ENCODE data around the gene CFAP47. TPM values are rescaled to one million over a fixed set of nuclear protein-coding genes. Genes with fewer than 3 reads are reported as not detected.

CFAP47 gene
- total RNA-seq, 1 donor: 0.10 TPM

- Histone ChIP-seq H3K27me3 (ENCODE audit: insufficient read depth, low read length) (no peaks in the 10 kb centered on the region), H3K9me3 (ENCODE audit: low read depth, low read length) (peaks cover 5% of the 10 kb centered on the region), H3K4me1 (ENCODE audit: insufficient read depth, low read length) (no peaks in the 10 kb centered on the region), H3K4me3 (ENCODE audit: low read length) (no peak overlapping the region)
Measured at GRCh38 chrX:36364262-36364661, 444.7 kb downstream of the CFAP47 start.

GRCh38 chrX:36383495-36383894 is 464.0 kb downstream of the CFAP47 start:
- Histone ChIP-seq H3K27me3 (ENCODE audit: insufficient read depth, low read length) (no peaks in the 10 kb centered on the region), H3K9me3 (ENCODE audit: low read depth, low read length) (no peaks in the 10 kb centered on the region), H3K4me3 (ENCODE audit: low read length) (no peak overlapping the region), H3K4me1 (ENCODE audit: insufficient read depth, low read length) (no peaks in the 10 kb centered on the region)

- H3K9me3 ChIP-seq (ENCODE audit: low read depth, low read length): no peaks in the 10 kb centered on the region
- no peaks in the 10 kb centered on the region for H3K27me3 ChIP-seq (ENCODE audit: insufficient read depth, low read length)
- no peak overlapping the region for H3K4me3 ChIP-seq (ENCODE audit: low read length)
- no peaks in the 10 kb centered on the region for H3K4me1 ChIP-seq (ENCODE audit: insufficient read depth, low read length)
Measured at GRCh38 chrX:36388901-36389300, 469.4 kb downstream of the CFAP47 start.

GRCh38 chrX:36401774-36402173 is 482.2 kb downstream of the CFAP47 start:
- no peak overlapping the region for H3K4me3 ChIP-seq (ENCODE audit: low read length)
- no peaks in the 10 kb centered on the region for H3K9me3 ChIP-seq (ENCODE audit: low read depth, low read length)
- no peaks in the 10 kb centered on the region for H3K4me1 ChIP-seq (ENCODE audit: insufficient read depth, low read length)
- no peaks in the 10 kb centered on the region for H3K27me3 ChIP-seq (ENCODE audit: insufficient read depth, low read length)

GRCh38 chrX:36407836-36408235 is 488.3 kb downstream of the CFAP47 start:
- no peaks in the 10 kb centered on the region for H3K27me3 ChIP-seq (ENCODE audit: insufficient read depth, low read length)
- no peak overlapping the region for H3K4me3 ChIP-seq (ENCODE audit: low read length)
- no peaks in the 10 kb centered on the region for H3K4me1 ChIP-seq (ENCODE audit: insufficient read depth, low read length)
- no peaks in the 10 kb centered on the region for H3K9me3 ChIP-seq (ENCODE audit: low read depth, low read length)

- Histone ChIP-seq H3K9me3 (ENCODE audit: low read depth, low read length) (no peaks in the 10 kb centered on the region), H3K27me3 (ENCODE audit: insufficient read depth, low read length) (no peaks in the 10 kb centered on the region), H3K4me1 (ENCODE audit: insufficient read depth, low read length) (no peaks in the 10 kb centered on the region), H3K4me3 (ENCODE audit: low read length) (no peak overlapping the region)
Measured at GRCh38 chrX:36414056-36414455, 494.5 kb downstream of the CFAP47 start.

- Histone ChIP-seq H3K4me3 (ENCODE audit: low read length) (no peak overlapping the region), H3K27me3 (ENCODE audit: insufficient read depth, low read length) (no peaks in the 10 kb centered on the region), H3K4me1 (ENCODE audit: insufficient read depth, low read length) (no peaks in the 10 kb centered on the region), H3K9me3 (ENCODE audit: low read depth, low read length) (no peaks in the 10 kb centered on the region)
Measured at GRCh38 chrX:36422368-36422767, 502.8 kb downstream of the CFAP47 start.

GRCh38 chrX:36431819-36432218 is 512.3 kb downstream of the CFAP47 start:
- no peaks in the 10 kb centered on the region for H3K4me1 ChIP-seq (ENCODE audit: insufficient read depth, low read length)
- no peak overlapping the region for H3K4me3 ChIP-seq (ENCODE audit: low read length)
- no peaks in the 10 kb centered on the region for H3K27me3 ChIP-seq (ENCODE audit: insufficient read depth, low read length)
- H3K9me3 ChIP-seq (ENCODE audit: low read depth, low read length): no peaks in the 10 kb centered on the region

GRCh38 chrX:36434522-36434921 is 515.0 kb downstream of the CFAP47 start:
- Histone ChIP-seq H3K9me3 (ENCODE audit: low read depth, low read length) (no peaks in the 10 kb centered on the region), H3K4me1 (ENCODE audit: insufficient read depth, low read length) (no peaks in the 10 kb centered on the region), H3K27me3 (ENCODE audit: insufficient read depth, low read length) (no peaks in the 10 kb centered on the region), H3K4me3 (ENCODE audit: low read length) (no peak overlapping the region)

Other genes with a start within 250 kb of the CFAP47 start
- not detected for gene MAGEB16, start 121.4 kb upstream of the CFAP47 start, total RNA-seq